HepG2 (cell line): Measurements from ENCODE around the gene SEPHS1. TPM values are rescaled to one million over a fixed set of nuclear protein-coding genes. Genes with fewer than 3 reads are reported as not detected.

Experiments used
- ATAC-seq: fragments of 200-7000 bp; cut with Tn5 transposase; 3 replicates; pipeline ENCODE4 v1.9.1; 2020; ENCODE audit warnings: mild to moderate bottlenecking, moderate library complexity
- BruUV-seq: library from RNA; stranded (reverse); fragments of 400-500 nt; replicated peaks from 2 replicates; lab custom pipeline; 2021; lab: Mats Ljungman, UMichigan
- CTCF ChIA-PET: fragments of 300-600 bp; formaldehyde crosslinking; extraction: SDS; loops from one replicate; lab custom pipeline; 2021; ENCODE audit warnings: low total read pairs, inconsistent platforms, low intra/inter-chr PET ratio; lab: Yijun Ruan, JAX
- POLR2A ChIA-PET: fragments of 350-600 bp; sonication (Branson Sonifier 250); formaldehyde crosslinking; loops from one replicate; lab custom pipeline; 2020; ENCODE audit warnings: antibody characterized with exemption, inconsistent platforms; lab: Yijun Ruan, JAX
- DNase-seq: peaks from one replicate; pipeline ENCODE4 v3.0.0-alpha.2; 2015; ENCODE audit warnings: low spot score
- FAIRE-seq: peaks from 3 replicates; lab custom pipeline; 2011; peaks lifted over from hg19 to GRCh38; lab: Jason Lieb, UNC
- H2AFZ ChIP-seq: one replicate; pipeline ENCODE4 v1.6.1; 2011; ENCODE audit warnings: low read length, inconsistent platforms
- H3K27ac ChIP-seq: fragments of 300-600 bp; 3 replicates; pipeline ENCODE4 v1.8.0; 2011; ENCODE audit warnings: mixed run types, mild to moderate bottlenecking, mixed read lengths, low read length, inconsistent platforms; ENCODE audit not compliant: insufficient read depth; ENCODE audit errors: extremely low read length
- H3K27me3 ChIP-seq, 2 experiments: fragments of 200-600 bp in 1 of 2; 2 replicates in 1 of 2; 3 replicates in 1 of 2; pipeline versions ENCODE4 v1.6.0 to v1.8.0; 2011; ENCODE audit warnings: low read length in 2 of 2, mild to moderate bottlenecking in 2 of 2, moderate library complexity in 2 of 2, inconsistent platforms in 1 of 2; ENCODE audit not compliant: insufficient read depth in 2 of 2, control insufficient read depth in 1 of 2
- H3K36me3 ChIP-seq, 2 experiments: fragments of 200-600 bp in 1 of 2; replicated peaks in 1 of 2; 2 replicates in 1 of 2; 3 replicates in 1 of 2; pipeline versions ENCODE4 v1.5.1 to v1.8.0; 2011; ENCODE audit warnings: low read length in 2 of 2, inconsistent platforms in 1 of 2; ENCODE audit not compliant: insufficient read depth in 2 of 2, control insufficient read depth in 1 of 2
- H3K4me1 ChIP-seq: 2 replicates; pipeline ENCODE4 v1.5.1; 2012; ENCODE audit warnings: low read length, inconsistent platforms; ENCODE audit not compliant: insufficient read depth
- H3K4me2 ChIP-seq: 2 replicates; pipeline ENCODE4 v1.6.0; 2011; ENCODE audit warnings: low read depth, low read length, inconsistent platforms
- H3K4me3 ChIP-seq, 3 experiments: fragments of 200-600 bp in 1 of 3; sonication (generic), shearing (Covaris generic) in 1 of 3; replicated peaks in 1 of 3; 2 replicates each; pipeline ENCODE4 v1.5.1; 2011 to 2016; ENCODE audit warnings: low read length in 3 of 3, inconsistent platforms in 2 of 3, low read depth in 2 of 3, mild to moderate bottlenecking in 2 of 3, control low read depth in 1 of 3, mixed read lengths in 1 of 3; ENCODE audit not compliant: insufficient read depth in 1 of 3
- H3K79me2 ChIP-seq: one replicate; pipeline ENCODE4 v1.6.1; 2011; ENCODE audit warnings: low read length, inconsistent platforms; ENCODE audit not compliant: insufficient read depth
- H3K9ac ChIP-seq: 2 replicates; pipeline ENCODE4 v1.6.0; 2011; ENCODE audit warnings: mild to moderate bottlenecking, low read depth, low read length, inconsistent platforms; ENCODE audit not compliant: insufficient read depth
- H3K9me3 ChIP-seq: 2 replicates; pipeline ENCODE4 v1.5.1; 2012; ENCODE audit warnings: mild to moderate bottlenecking, low read length
- H4K20me1 ChIP-seq: 2 replicates; pipeline ENCODE4 v1.6.0; 2011; ENCODE audit warnings: inconsistent platforms, mild to moderate bottlenecking, low read length, moderate library complexity; ENCODE audit not compliant: insufficient read depth
- ASH2L ChIP-seq: fragments of 300-600, 200-600 bp; sonication (generic); IDR thresholded peaks from 2 replicates; pipeline ENCODE4 v1.7.0; 2017; ENCODE audit warnings: low read depth, mild to moderate bottlenecking, moderate library complexity, mixed read lengths, low read length; ENCODE audit not compliant: insufficient read length
- CBX2 ChIP-seq, 2 experiments: fragments of 200-600 bp in 1 of 2; sonication (generic); formaldehyde crosslinking in 1 of 2; IDR thresholded peaks; 2 replicates each; pipeline versions ENCODE4 v1.7.0 to v1.8.1; 2018 to 2022; ENCODE audit warnings: low read depth in 2 of 2, low read length in 1 of 2, mild to moderate bottlenecking in 1 of 2, missing genetic modification reagents in 1 of 2
- CENPT ChIP-seq: sonication (generic); formaldehyde crosslinking; IDR thresholded peaks from 2 replicates; pipeline ENCODE4 v1.8.0; 2022; ENCODE audit warnings: low read depth, mild to moderate bottlenecking, moderate library complexity, missing genetic modification reagents
- MED1 ChIP-seq: sonication (generic); formaldehyde crosslinking; IDR thresholded peaks from 2 replicates; pipeline ENCODE4 v1.4.0; 2020; ENCODE audit warnings: missing genetic modification reagents
- NPAS2 ChIP-seq: sonication (generic); formaldehyde crosslinking; IDR thresholded peaks from 2 replicates; pipeline ENCODE4 v1.8.0; 2022; ENCODE audit warnings: mild to moderate bottlenecking, missing genetic modification reagents, borderline replicate concordance
- PPARG ChIP-seq: conservative IDR thresholded peaks from 2 replicates; pipeline ENCODE4 v1.6.1; 2016; ENCODE audit warnings: missing biosample characterization, missing genetic modification reagents
- PRDM4 ChIP-seq: sonication (generic); formaldehyde crosslinking; IDR thresholded peaks from 2 replicates; pipeline ENCODE4 v1.9.0; 2021; ENCODE audit warnings: missing genetic modification reagents, borderline replicate concordance
- RFXAP ChIP-seq: sonication (generic); formaldehyde crosslinking; IDR thresholded peaks from 2 replicates; pipeline ENCODE4 v1.4.0; 2020; ENCODE audit warnings: missing genetic modification reagents, borderline replicate concordance
- SAP130 ChIP-seq: IDR thresholded peaks from 2 replicates; pipeline ENCODE4 v1.6.1; 2016; ENCODE audit warnings: low read depth
- THAP11 ChIP-seq: IDR thresholded peaks from 2 replicates; pipeline ENCODE4 v1.6.1; 2016; ENCODE audit warnings: missing biosample characterization, missing genetic modification reagents
- ZBTB1 ChIP-seq: sonication (generic); formaldehyde crosslinking; IDR thresholded peaks from 2 replicates; pipeline ENCODE4 v1.4.0; 2020; ENCODE audit warnings: missing genetic modification reagents, borderline replicate concordance
- ZBTB2 ChIP-seq: sonication (generic); formaldehyde crosslinking; IDR thresholded peaks from 2 replicates; pipeline ENCODE4 v1.8.0; 2022; ENCODE audit warnings: low read depth, missing genetic modification reagents
- ZFP1 ChIP-seq: IDR thresholded peaks from 2 replicates; pipeline ENCODE4 v1.6.1; 2016
- ZGPAT ChIP-seq: IDR thresholded peaks from 2 replicates; pipeline ENCODE4 v1.6.1; 2016; ENCODE audit warnings: mild to moderate bottlenecking
- ZNF614 ChIP-seq: IDR thresholded peaks from 2 replicates; pipeline ENCODE4 v1.6.1; 2018; ENCODE audit warnings: missing biosample characterization, missing genetic modification reagents, inconsistent platforms, borderline replicate concordance
- ZNF747 ChIP-seq: sonication (generic); formaldehyde crosslinking; IDR thresholded peaks from 2 replicates; pipeline ENCODE4 v1.8.1; 2023; ENCODE audit warnings: missing genetic modification reagents, mild to moderate bottlenecking, borderline replicate concordance
- WGBS: methylation state at CpG from one replicate; pipeline ENCODE4 v1.1.6; 2017; ENCODE audit warnings: low lambda C conversion rate; 5-methylcytosine and 5-hydroxymethylcytosine counted together
- in situ Hi-C: cut with HindIII; loops from 2 replicates; pipeline ENCODE4 v1.10.0; 2017; ENCODE audit warnings: low pct_unique_long_range_greater_than_20kb; ENCODE audit not compliant: extremely low pct_ligation_motif_present
- intact Hi-C: fragments of 100-400 bp; cut with micrococcal nuclease; formaldehyde crosslinking; loops from one replicate; pipeline ENCODE4 v1.10.0; 2022; ENCODE audit not compliant: unreplicated experiment
- polyA plus RNA-seq, 8 experiments: library from polyadenylated mRNA; depleted of rRNA in 3 of 8; stranded (reverse) in 7 of 8; unstranded in 1 of 8; fragments of >200 nt; fragmentation: Illumina TruSeq in 4 of 8; extraction: Trizol in 4 of 8; gene quantifications; 2 replicates each; pipeline versions ENCODE4 v1.2.1 to v1.2.3, GENCODE V29; 2011 to 2016; ENCODE audit warnings: low read depth in 4 of 8, missing spikeins in 1 of 8, mixed read lengths in 1 of 8; ENCODE audit not compliant: insufficient read depth in 1 of 8
- total RNA-seq, 5 experiments: library from RNA; depleted of rRNA; stranded (reverse); fragments of >200 nt; fragmentation: Illumina TruSeq; extraction: Trizol; gene quantifications; 2 replicates each; pipeline ENCODE4 v1.2.3, GENCODE V29; 2016; ENCODE audit warnings: low read depth in 1 of 5
- TF ChIP-seq, protein P1 (sequence below): sonication (generic); formaldehyde crosslinking; IDR thresholded peaks from 2 replicates; pipeline ENCODE4 v1.4.0; 2020; ENCODE audit warnings: missing genetic modification reagents

The SEPHS1 gene
- total and polyA plus RNA-seq, 2 of the 13 experiments (the other 11 are each of a cell fraction or from before 2014, with no cell fraction given), result 57.8 to 61.5 TPM

DNA sequence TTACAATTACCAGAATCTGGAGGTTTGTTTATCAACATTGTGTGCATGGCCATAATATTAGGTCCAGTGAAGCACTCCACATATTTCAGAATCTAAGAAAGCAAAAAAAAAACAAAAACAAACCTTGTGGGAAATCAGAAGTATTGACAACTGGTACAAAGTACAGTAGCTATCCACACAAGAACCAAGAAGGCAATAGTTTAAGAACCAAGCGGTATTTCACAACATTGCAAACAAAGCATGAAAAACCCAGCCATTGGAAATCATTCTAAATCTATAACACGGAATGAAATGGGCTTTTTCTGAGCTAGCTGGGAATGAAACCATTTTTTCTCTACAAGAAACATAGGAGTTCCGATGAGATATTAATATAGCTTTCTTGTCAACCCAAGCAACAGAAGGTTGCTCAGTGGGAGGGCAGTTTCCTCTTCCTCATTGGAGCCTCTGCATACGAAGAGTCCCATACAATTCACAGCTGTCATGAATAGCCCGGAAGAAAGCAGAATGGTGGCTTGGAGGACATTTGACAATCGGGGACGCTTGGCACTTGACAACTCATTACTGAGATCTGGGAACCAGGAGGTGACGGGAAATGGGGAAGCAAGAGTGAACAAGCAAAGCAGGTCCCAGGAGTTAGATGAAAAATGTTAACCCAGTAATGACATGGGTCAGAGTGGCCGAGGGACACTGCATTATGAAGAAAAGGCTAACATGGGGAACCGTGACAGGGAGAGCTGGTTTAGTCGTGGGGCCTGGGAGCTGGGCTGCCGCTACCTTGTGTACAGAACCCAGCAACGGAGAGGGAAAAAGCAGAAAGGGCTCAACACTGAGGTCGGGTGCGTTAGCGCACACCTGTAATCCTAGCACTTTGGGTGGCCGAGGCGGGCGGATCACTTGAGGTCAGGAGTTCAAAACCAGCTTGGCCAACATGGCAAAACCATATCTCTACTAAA lies 56.0 kb downstream of the SEPHS1 start (continued):
- TF ChIP-seq CENPT (CRISPR knock-in tag) (no peak), THAP11 (CRISPR knock-in tag) (peak; percentile 38; the same call in 1 of the 2 replicates), ZNF614 (CRISPR knock-in tag) (no peak), ZBTB1 (CRISPR knock-in tag) (no peak), RFXAP (CRISPR knock-in tag) (no peak)
- TF ChIP-seq, protein P1, sequence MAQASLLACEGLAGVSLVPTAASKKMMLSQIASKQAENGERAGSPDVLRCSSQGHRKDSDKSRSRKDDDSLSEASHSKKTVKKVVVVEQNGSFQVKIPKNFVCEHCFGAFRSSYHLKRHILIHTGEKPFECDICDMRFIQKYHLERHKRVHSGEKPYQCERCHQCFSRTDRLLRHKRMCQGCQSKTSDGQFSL, result no peak

- ATAC-seq (no peak), FAIRE-seq (no peak), DNase-seq (no peak)
- no peak overlapping the region for H3K4me2 ChIP-seq
- no peaks in the 10 kb centered on the region for H3K79me2 ChIP-seq
- no peak overlapping the region for H3K9ac ChIP-seq
- H2AFZ ChIP-seq, result no peak overlapping the region
- H3K27ac ChIP-seq, result peak overlapping the region; percentile 54
- H3K4me3 ChIP-seq, result no peak overlapping the region
- ChIA-PET CTCF (no interaction called here), POLR2A (interaction anchor here (3.5 kb wide), 1 partner anchor 10 kb away, joined by 33 read pairs; the partner anchor contains the start of gene PHYH)
- peaks cover 45% of the 10 kb centered on the region for H3K4me1 ChIP-seq
- in situ Hi-C loops (no loop called here), intact Hi-C loops (no loop called here)
- H3K27me3 ChIP-seq, result no peaks in the 10 kb centered on the region
- BruUV-seq, result no TSS peak
- WGBS, result 92% methylated on average over 4 of the region's 4 CpGs
- H4K20me1 ChIP-seq, result no peaks in the 10 kb centered on the region
- H3K36me3 ChIP-seq, result peaks cover 0 to 7% of the 10 kb centered on the region in 2 experiments; a peak in 2 of 5 replicates
- no peaks in the 10 kb centered on the region for H3K9me3 ChIP-seq
- no peak for TF ChIP-seq PPARG (CRISPR knock-in tag)
- TF ChIP-seq ZGPAT (CRISPR knock-in tag), result no peak
- no peak for TF ChIP-seq PRDM4 (CRISPR knock-in tag)
- TF ChIP-seq MED1 (CRISPR knock-in tag), result no peak
- no peak for TF ChIP-seq ASH2L
- no peak for TF ChIP-seq ZFP1 (CRISPR knock-in tag)
- no peak for TF ChIP-seq ZBTB2 (CRISPR knock-in tag)
- no peak for TF ChIP-seq ZNF747 (CRISPR knock-in tag)
- TF ChIP-seq NPAS2 (CRISPR knock-in tag), result no peak
- no peak for TF ChIP-seq CBX2 (IDR thresholded peaks at IDR 0.05; ENCODE audit: low read depth, low read length)
- TF ChIP-seq CBX2 (CRISPR knock-in tag; IDR thresholded peaks at IDR 0.05; ENCODE audit: low read depth), result no peak
- TF ChIP-seq SAP130 (CRISPR knock-in tag), result no peak
Observed at GRCh38 chr10:13291061-13291460, 57.0 kb downstream of the SEPHS1 start.
